CD4-positive, alpha-beta T cell treated with Interleukin-4 for 4 hours (primary cell): ENCODE data around the gene MT1F.
"Not testable (repeated sequence)": the region's sequence is repeated elsewhere in the genome, so short reads cannot be mapped to it uniquely, and the experiment has no call there.

Source experiments
- DNase-seq: peaks from one replicate; pipeline ENCODE4 v3.0.0-alpha.2; 2020

MT1F gene

GRCh38 chr16:56657555-56658326, at the start of gene MT1F:
Gene MT1F, plus strand, starts transcription at chr16:56657959. Its CDS starts 100 bp downstream, at chr16:56658059.
- DNase-seq, result peak; percentile 59

GRCh38 chr16:56608043-56608875, 49.5 kb upstream of the MT1F start, which contains the start of gene MT2A:
Gene MT2A, plus strand, starts transcription at chr16:56608584. Its CDS starts 72 bp downstream, at chr16:56608656.
- DNase-seq, result peak; percentile 84

GRCh38 chr16:56608876-56609462, 48.8 kb upstream of the MT1F start:
- no peak for DNase-seq

- DNase-seq, result peak; percentile 78
Observed at GRCh38 chr16:56609463-56609921, 48.3 kb upstream of the MT1F start.

- peak; percentile 67 for DNase-seq
Observed at GRCh38 chr16:56610017-56610608, 47.6 kb upstream of the MT1F start.

GRCh38 chr16:56610609-56611111, 47.1 kb upstream of the MT1F start:
- DNase-seq, result no peak

- no peak for DNase-seq
Observed at GRCh38 chr16:56611281-56611833, 46.4 kb upstream of the MT1F start.

- DNase-seq, result no peak
Observed at GRCh38 chr16:56613706-56614105, 44.1 kb upstream of the MT1F start.

GRCh38 chr16:56614549-56614991, 43.2 kb upstream of the MT1F start:
- no peak for DNase-seq

- no peak for DNase-seq
Observed at GRCh38 chr16:56615353-56615752, 42.4 kb upstream of the MT1F start.

GRCh38 chr16:56616608-56617211, 41.0 kb upstream of the MT1F start:
- no peak for DNase-seq

GRCh38 chr16:56617212-56618085, 40.3 kb upstream of the MT1F start:
- DNase-seq, result peak; percentile 27

GRCh38 chr16:56618138-56618537, 39.6 kb upstream of the MT1F start:
- no peak for DNase-seq

- no peak for DNase-seq
Observed at GRCh38 chr16:56620339-56620897, 37.3 kb upstream of the MT1F start.

- DNase-seq, result not testable (repeated sequence)
Observed at GRCh38 chr16:56621665-56622445, 35.9 kb upstream of the MT1F start.

- not testable (repeated sequence) for DNase-seq
Observed at GRCh38 chr16:56623184-56623583, 34.6 kb upstream of the MT1F start.

GRCh38 chr16:56623637-56624036, 34.1 kb upstream of the MT1F start:
- DNase-seq, result no peak

GRCh38 chr16:56625140-56625942, 32.4 kb upstream of the MT1F start, which contains the start of gene MT1E:
Gene MT1E, plus strand, starts transcription at chr16:56625781. Its CDS starts 71 bp downstream, at chr16:56625852.
- no peak for DNase-seq
